Sigmoid colon (tissue), 4 donors: ENCODE results near the gene LAMC3.
"Not testable (repeated sequence)": the region's sequence is repeated elsewhere in the genome, so short reads cannot be mapped to it uniquely, and the experiment has no call there.

Source experiments
- POLR2A ChIP-seq, 2 donors: fragments of 450-650 bp; IDR thresholded peaks; one replicate each; pipeline ENCODE4 v1.6.1; 2016; ENCODE audit warnings: antibody characterized with exemption in 2 of 2, mild to moderate bottlenecking in 2 of 2, moderate library complexity in 2 of 2
- POLR2AphosphoS5 ChIP-seq, 4 donors: sonication (generic); formaldehyde crosslinking; IDR thresholded peaks; one replicate each; pipeline ENCODE4 v1.6.1; 2017; ENCODE audit warnings: antibody characterized with exemption in 4 of 4
- TF ChIP-seq, protein P1 (sequence below), 4 experiments: fragments of 450-650 bp in 3 of 4; fragments of 200-600 bp in 1 of 4; IDR thresholded peaks; one replicate each; pipeline ENCODE4 v1.5.1; 2016 to 2019; ENCODE audit warnings: antibody characterized with exemption in 4 of 4, mild to moderate bottlenecking in 3 of 4, moderate library complexity in 2 of 4

DNA sequence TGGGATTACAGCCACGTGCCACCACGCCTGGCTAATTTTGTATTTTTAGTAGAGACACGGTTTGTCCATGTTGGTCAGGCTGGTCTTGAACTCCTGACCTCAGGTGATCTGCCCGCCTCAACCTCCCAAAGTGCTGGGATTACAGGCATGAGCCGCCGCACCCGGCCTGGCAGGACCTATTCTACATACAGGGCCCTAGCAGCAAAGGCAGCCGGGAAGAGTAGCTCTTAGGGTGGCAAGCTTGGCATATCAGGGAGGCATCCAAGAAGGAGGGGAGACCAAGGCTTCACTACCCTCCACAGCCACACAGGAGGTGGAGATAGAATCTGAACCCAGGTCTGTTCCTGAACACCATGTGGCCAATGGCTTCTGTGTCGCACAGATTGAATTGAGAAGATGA lies 8.4 kb upstream of the LAMC3 start:
- TF ChIP-seq, protein P1, sequence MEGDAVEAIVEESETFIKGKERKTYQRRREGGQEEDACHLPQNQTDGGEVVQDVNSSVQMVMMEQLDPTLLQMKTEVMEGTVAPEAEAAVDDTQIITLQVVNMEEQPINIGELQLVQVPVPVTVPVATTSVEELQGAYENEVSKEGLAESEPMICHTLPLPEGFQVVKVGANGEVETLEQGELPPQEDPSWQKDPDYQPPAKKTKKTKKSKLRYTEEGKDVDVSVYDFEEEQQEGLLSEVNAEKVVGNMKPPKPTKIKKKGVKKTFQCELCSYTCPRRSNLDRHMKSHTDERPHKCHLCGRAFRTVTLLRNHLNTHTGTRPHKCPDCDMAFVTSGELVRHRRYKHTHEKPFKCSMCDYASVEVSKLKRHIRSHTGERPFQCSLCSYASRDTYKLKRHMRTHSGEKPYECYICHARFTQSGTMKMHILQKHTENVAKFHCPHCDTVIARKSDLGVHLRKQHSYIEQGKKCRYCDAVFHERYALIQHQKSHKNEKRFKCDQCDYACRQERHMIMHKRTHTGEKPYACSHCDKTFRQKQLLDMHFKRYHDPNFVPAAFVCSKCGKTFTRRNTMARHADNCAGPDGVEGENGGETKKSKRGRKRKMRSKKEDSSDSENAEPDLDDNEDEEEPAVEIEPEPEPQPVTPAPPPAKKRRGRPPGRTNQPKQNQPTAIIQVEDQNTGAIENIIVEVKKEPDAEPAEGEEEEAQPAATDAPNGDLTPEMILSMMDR (IDR thresholded peaks at IDR 0.05) = not testable (repeated sequence)
- not testable (repeated sequence) for TF ChIP-seq POLR2AphosphoS5, POLR2A (IDR thresholded peaks at IDR 0.05)
